ENCODE results near the gene PCNX1.

DNA sequence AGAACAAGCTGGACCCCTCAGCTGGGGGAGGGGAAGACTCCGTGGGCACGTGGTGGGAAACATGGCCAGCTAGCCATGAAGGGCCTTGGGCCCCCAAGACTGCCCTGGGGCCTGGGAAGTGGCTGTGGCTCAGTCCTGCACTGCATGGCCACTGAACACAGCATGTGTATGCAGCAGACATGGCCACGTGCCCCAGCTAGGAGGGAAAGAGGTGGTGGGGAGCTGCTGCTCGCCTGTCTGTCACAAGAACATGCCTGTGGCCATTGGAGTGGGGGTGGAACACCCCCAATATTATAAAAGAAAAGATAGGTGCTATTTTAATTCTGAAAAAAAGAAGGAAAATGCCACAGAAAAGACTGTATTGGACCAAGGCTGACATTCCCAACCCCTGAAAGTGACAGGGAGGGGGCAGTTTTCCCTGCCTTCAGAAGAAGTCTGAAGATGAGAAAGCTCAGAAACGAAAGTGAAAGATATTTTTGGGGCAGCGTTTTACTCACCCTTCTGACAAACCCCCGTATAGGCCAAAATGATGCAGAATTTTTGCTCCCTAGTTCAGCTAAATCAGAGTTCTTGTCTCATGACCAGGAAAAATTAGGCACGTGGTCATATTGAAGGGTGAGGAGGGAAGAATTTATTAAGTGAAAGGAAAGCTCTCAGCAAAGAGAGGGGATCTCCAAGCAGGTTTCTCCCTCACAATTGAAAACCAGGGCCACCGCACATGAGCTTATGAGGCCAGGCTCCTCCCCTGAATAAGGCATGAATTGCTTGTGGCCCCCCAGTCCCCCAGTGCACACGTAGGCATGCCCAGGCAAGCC is 35.2 kb upstream of the PCNX1 start:
- TF ChIP-seq TAF1 (IDR thresholded peaks at IDR 0.05; ENCODE audit: borderline replicate concordance, insufficient read depth, low read length) (no peak), POLR2AphosphoS5 (IDR thresholded peaks at IDR 0.05; ENCODE audit: low read depth, low read length) (no peak)
- TF ChIP-seq, protein P1, sequence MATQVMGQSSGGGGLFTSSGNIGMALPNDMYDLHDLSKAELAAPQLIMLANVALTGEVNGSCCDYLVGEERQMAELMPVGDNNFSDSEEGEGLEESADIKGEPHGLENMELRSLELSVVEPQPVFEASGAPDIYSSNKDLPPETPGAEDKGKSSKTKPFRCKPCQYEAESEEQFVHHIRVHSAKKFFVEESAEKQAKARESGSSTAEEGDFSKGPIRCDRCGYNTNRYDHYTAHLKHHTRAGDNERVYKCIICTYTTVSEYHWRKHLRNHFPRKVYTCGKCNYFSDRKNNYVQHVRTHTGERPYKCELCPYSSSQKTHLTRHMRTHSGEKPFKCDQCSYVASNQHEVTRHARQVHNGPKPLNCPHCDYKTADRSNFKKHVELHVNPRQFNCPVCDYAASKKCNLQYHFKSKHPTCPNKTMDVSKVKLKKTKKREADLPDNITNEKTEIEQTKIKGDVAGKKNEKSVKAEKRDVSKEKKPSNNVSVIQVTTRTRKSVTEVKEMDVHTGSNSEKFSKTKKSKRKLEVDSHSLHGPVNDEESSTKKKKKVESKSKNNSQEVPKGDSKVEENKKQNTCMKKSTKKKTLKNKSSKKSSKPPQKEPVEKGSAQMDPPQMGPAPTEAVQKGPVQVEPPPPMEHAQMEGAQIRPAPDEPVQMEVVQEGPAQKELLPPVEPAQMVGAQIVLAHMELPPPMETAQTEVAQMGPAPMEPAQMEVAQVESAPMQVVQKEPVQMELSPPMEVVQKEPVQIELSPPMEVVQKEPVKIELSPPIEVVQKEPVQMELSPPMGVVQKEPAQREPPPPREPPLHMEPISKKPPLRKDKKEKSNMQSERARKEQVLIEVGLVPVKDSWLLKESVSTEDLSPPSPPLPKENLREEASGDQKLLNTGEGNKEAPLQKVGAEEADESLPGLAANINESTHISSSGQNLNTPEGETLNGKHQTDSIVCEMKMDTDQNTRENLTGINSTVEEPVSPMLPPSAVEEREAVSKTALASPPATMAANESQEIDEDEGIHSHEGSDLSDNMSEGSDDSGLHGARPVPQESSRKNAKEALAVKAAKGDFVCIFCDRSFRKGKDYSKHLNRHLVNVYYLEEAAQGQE (IDR thresholded peaks at IDR 0.05; ENCODE audit: insufficient read depth in 1 of 2, low read depth in 2 of 2, low read length in 2 of 2), result no peak

Measured in PFSK-1 (cell line).